Activated T-cell treated with anti-CD3 and anti-CD28 coated beads for 24 hours (primary cell): Measurements from ENCODE around the gene MRPL36.
"Not testable (repeated sequence)": the region's sequence is repeated elsewhere in the genome, so short reads cannot be mapped to it uniquely, and the experiment has no call there.

Experiments
- DNase-seq: peaks from one replicate; pipeline ENCODE4 v3.0.0-alpha.2; 2020; ENCODE audit warnings: low read depth

MRPL36 gene

GRCh38 chr5:1815071-1815786, 15.6 kb upstream of the MRPL36 start:
- no peak for DNase-seq

GRCh38 chr5:1814183-1815020, 14.8 kb upstream of the MRPL36 start:
- DNase-seq: no peak

GRCh38 chr5:1810581-1811101, 11.0 kb upstream of the MRPL36 start:
- DNase-seq: no peak

GRCh38 chr5:1809416-1810035, 9.9 kb upstream of the MRPL36 start:
- no peak for DNase-seq

- DNase-seq: no peak
Measured at GRCh38 chr5:1808439-1808838, 8.8 kb upstream of the MRPL36 start.

GRCh38 chr5:1807451-1808185, 8.0 kb upstream of the MRPL36 start:
- DNase-seq: no peak

- no peak for DNase-seq
Measured at GRCh38 chr5:1806974-1807373, 7.3 kb upstream of the MRPL36 start.

GRCh38 chr5:1806199-1806598, 6.6 kb upstream of the MRPL36 start:
- no peak for DNase-seq

- DNase-seq: no peak
Measured at GRCh38 chr5:1805736-1806135, 6.1 kb upstream of the MRPL36 start.

GRCh38 chr5:1805326-1805725, 5.7 kb upstream of the MRPL36 start:
- no peak for DNase-seq

GRCh38 chr5:1804001-1804690, 4.5 kb upstream of the MRPL36 start:
- DNase-seq: no peak

GRCh38 chr5:1803192-1803591, 3.6 kb upstream of the MRPL36 start:
- DNase-seq: no peak

GRCh38 chr5:1801967-1802295, 2.3 kb upstream of the MRPL36 start:
- DNase-seq: no peak

GRCh38 chr5:1801222-1801966, 1.8 kb upstream of the MRPL36 start, which contains the start of gene NDUFS6:
TSS of gene NDUFS6 (plus strand) at chr5:1801407. CDS start at chr5:1801418, 11 bp downstream.
- DNase-seq: peak; percentile 75

- DNase-seq: no peak
Measured at GRCh38 chr5:1800472-1801221, 1.0 kb upstream of the MRPL36 start.

GRCh38 chr5:1799110-1799601, 481 bp downstream of the MRPL36 start:
- no peak for DNase-seq

- not testable (repeated sequence) for DNase-seq
Measured at GRCh38 chr5:1798589-1798988, 1.0 kb downstream of the MRPL36 start.

- DNase-seq: no peak
Measured at GRCh38 chr5:1797855-1798254, 1.8 kb downstream of the MRPL36 start.

- no peak for DNase-seq
Measured at GRCh38 chr5:1797103-1797800, 2.4 kb downstream of the MRPL36 start.
